ENCODE measurements around the gene LSR. TPM values are rescaled to one million over a fixed set of nuclear protein-coding genes. Genes with fewer than 3 reads are reported as not detected.
A peak's percentile ranks its signal among the peaks of the same experiment; 100 is the strongest.

The LSR gene
- total and polyA plus RNA-seq, 2 donors (not counting 1 experiment from before 2014, with no cell fraction given) = 37.2 to 45.3 TPM

DNA sequence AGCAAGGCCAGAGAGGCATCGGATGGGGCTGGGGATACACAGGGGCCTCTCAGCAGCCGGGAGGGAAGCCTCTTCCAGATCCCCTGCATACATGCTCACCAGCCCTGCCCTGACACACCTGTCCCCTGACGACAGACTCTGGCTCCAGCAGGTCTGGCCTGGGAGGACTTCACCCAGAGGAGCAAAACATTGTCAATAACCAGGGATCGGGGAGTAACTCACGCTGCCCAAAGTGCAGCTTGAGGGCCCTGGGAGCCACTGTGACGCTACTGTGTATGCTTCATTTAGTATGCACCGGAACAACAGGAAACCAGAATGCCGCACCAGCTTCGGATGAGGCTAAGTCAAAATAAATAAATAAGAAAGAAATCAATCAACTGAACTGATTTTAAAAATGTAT lies 67.8 kb downstream of the LSR start:
- no peaks in the 10 kb centered on the region for H3K9me3 Mint-ChIP-seq (ENCODE audit: insufficient read depth)
- WGBS (ENCODE audit: insufficient coverage) = 61% methylated on average over 6 of the region's 9 CpGs
- H3K4me1 ChIP-seq (ENCODE audit: control insufficient read depth in 2 of 2, insufficient read depth in 2 of 2, low read length in 2 of 2) = peaks cover 70 to 92% of the 10 kb centered on the region in 2 donors
- H3K36me3 ChIP-seq (replicated peaks in 1 of 2; ENCODE audit: control extremely low read depth in 1 of 2, control insufficient read depth in 1 of 2, extremely low read depth in 1 of 2, insufficient read depth in 2 of 2, low read length in 1 of 2) = no peaks in the 10 kb centered on the region
- H3K4me3 ChIP-seq (ENCODE audit: control extremely low read depth in 1 of 5, extremely low read depth in 1 of 5, insufficient read depth in 1 of 5, low read depth in 2 of 5, low read length in 4 of 5) = peak overlapping the region in 1 of 5 experiments; percentile 7
- intact Hi-C loops (cut with micrococcal nuclease) = loop anchor here (2.0 kb wide), 1 partner anchor 14 kb away; no protein-coding TSS in a partner anchor
- peaks cover 69% of the 10 kb centered on the region for H3K4me1 Mint-ChIP-seq
- peak overlapping the region; percentile 76 for H3K4me3 Mint-ChIP-seq
- peak overlapping the region; percentile 52 for H3K4me2 ChIP-seq (replicated peaks; ENCODE audit: low read depth, low read length, poor library complexity, severe bottlenecking)
- no peaks in the 10 kb centered on the region for H3K9me3 ChIP-seq (ENCODE audit: control extremely low read depth in 1 of 3, control insufficient read depth in 2 of 3, insufficient read depth in 1 of 3, low read length in 2 of 3)
- peaks cover 47% of the 10 kb centered on the region for H3K79me2 ChIP-seq (ENCODE audit: control insufficient read depth, insufficient read depth, low read length)
- H3K27me3 ChIP-seq (replicated peaks in 1 of 4; ENCODE audit: control extremely low read depth in 1 of 4, control insufficient read depth in 3 of 4, insufficient read depth in 4 of 4, low read length in 3 of 4) = no peaks in the 10 kb centered on the region
- peak; percentile 53 for DNase-seq
- ChIA-PET POLR2A (interaction anchor here (8.3 kb wide), 1 partner anchor 15 kb away, joined by 106 read pairs; the partner anchor contains the start of gene CD22), CTCF (interaction anchor here (0.5 to 2.5 kb wide), 12 partner anchors 9 to 377 kb away, joined by 3 to 13 read pairs (median 6); partner anchors contain the start of gene FFAR1)
- H3K27ac ChIP-seq (ENCODE audit: low read length in 2 of 2) = peak overlapping the region; percentile 75 to 81
- peak; percentile 29 for ATAC-seq (ENCODE audit: low read depth)
- H3K27me3 Mint-ChIP-seq = no peaks in the 10 kb centered on the region
- TF ChIP-seq EZH2 (IDR thresholded peaks at IDR 0.05; ENCODE audit: borderline replicate concordance, insufficient read depth, low read depth, low read length, poor library complexity, severe bottlenecking) = no peak
- TF ChIP-seq, protein P1, sequence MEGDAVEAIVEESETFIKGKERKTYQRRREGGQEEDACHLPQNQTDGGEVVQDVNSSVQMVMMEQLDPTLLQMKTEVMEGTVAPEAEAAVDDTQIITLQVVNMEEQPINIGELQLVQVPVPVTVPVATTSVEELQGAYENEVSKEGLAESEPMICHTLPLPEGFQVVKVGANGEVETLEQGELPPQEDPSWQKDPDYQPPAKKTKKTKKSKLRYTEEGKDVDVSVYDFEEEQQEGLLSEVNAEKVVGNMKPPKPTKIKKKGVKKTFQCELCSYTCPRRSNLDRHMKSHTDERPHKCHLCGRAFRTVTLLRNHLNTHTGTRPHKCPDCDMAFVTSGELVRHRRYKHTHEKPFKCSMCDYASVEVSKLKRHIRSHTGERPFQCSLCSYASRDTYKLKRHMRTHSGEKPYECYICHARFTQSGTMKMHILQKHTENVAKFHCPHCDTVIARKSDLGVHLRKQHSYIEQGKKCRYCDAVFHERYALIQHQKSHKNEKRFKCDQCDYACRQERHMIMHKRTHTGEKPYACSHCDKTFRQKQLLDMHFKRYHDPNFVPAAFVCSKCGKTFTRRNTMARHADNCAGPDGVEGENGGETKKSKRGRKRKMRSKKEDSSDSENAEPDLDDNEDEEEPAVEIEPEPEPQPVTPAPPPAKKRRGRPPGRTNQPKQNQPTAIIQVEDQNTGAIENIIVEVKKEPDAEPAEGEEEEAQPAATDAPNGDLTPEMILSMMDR (IDR thresholded peaks at IDR 0.05) = no peak
- H3K27ac Mint-ChIP-seq = peak overlapping the region; percentile 80
- no peaks in the 10 kb centered on the region for H4K20me1 ChIP-seq (ENCODE audit: control insufficient read depth, insufficient read depth, low read length, poor library complexity, severe bottlenecking)
- H3K9ac ChIP-seq (ENCODE audit: low read length) = peak overlapping the region; percentile 10
- no peak overlapping the region for H2AFZ ChIP-seq (ENCODE audit: insufficient read depth, low read depth, low read length, poor library complexity, severe bottlenecking)

Other genes with a start within 250 kb of the LSR start
- gene GRAMD1A, start 248.7 kb upstream of the LSR start, total RNA-seq = 102 TPM in 2 replicates
- gene GRAMD1A, start 248.7 kb upstream of the LSR start, polyA plus RNA-seq = 83.8 and 90.5 TPM in 2 replicates
- gene SCN1B, start 218.5 kb upstream of the LSR start, total RNA-seq = 0.49 and 0.52 TPM in 2 replicates
- gene SCN1B, start 218.5 kb upstream of the LSR start, polyA plus RNA-seq = 0.72 and 1.3 TPM in 2 replicates
- not detected in 2 replicates for gene HPN, start 207.3 kb upstream of the LSR start, total RNA-seq
- 0.30 TPM in 1 of 2 replicates, not detected in the other for gene HPN, start 207.3 kb upstream of the LSR start, polyA plus RNA-seq
- not detected in 2 replicates for gene FXYD3, start 133.2 kb upstream of the LSR start, total RNA-seq
- not detected in 2 replicates for gene FXYD3, start 133.2 kb upstream of the LSR start, polyA plus RNA-seq
- 0.59 and 0.70 TPM in 2 replicates for gene LGI4, start 113.9 kb upstream of the LSR start, total RNA-seq
- gene LGI4, start 113.9 kb upstream of the LSR start, polyA plus RNA-seq = 0.40 and 0.74 TPM in 2 replicates
- 3.8 and 4.7 TPM in 2 replicates for gene FXYD1, start 110.2 kb upstream of the LSR start, total RNA-seq
- gene FXYD1, start 110.2 kb upstream of the LSR start, polyA plus RNA-seq = 2.6 and 3.1 TPM in 2 replicates
- 27.4 and 32.1 TPM in 2 replicates for gene FXYD7, start 105.7 kb upstream of the LSR start, total RNA-seq
- gene FXYD7, start 105.7 kb upstream of the LSR start, polyA plus RNA-seq = 3.8 and 6.3 TPM in 2 replicates
- gene FXYD5, start 94.3 kb upstream of the LSR start, total RNA-seq = 293 and 310 TPM in 2 replicates
- 362 and 390 TPM in 2 replicates for gene FXYD5, start 94.3 kb upstream of the LSR start, polyA plus RNA-seq
- gene FAM187B, start 20.3 kb upstream of the LSR start, total RNA-seq = 0.25 TPM in 1 of 2 replicates, not detected in the other
- not detected in 2 replicates for gene FAM187B, start 20.3 kb upstream of the LSR start, polyA plus RNA-seq
- 314 and 318 TPM in 2 replicates for gene USF2, start 20.0 kb downstream of the LSR start, total RNA-seq
- gene USF2, start 20.0 kb downstream of the LSR start, polyA plus RNA-seq = 357 and 377 TPM in 2 replicates
- 2.5 and 3.0 TPM in 2 replicates for gene HAMP, start 33.5 kb downstream of the LSR start, total RNA-seq
- 0.70 and 1.4 TPM in 2 replicates for gene HAMP, start 33.5 kb downstream of the LSR start, polyA plus RNA-seq
- 0.12 TPM in 1 of 2 replicates, not detected in the other for gene MAG, start 43.2 kb downstream of the LSR start, total RNA-seq
- 0.30 and 0.58 TPM in 2 replicates for gene MAG, start 43.2 kb downstream of the LSR start, polyA plus RNA-seq
- 692 and 698 TPM in 2 replicates for gene CD22, start 80.2 kb downstream of the LSR start, total RNA-seq
- 1,437 and 1,715 TPM in 2 replicates for gene CD22, start 80.2 kb downstream of the LSR start, polyA plus RNA-seq
- 3.0 and 3.3 TPM in 2 replicates for gene FFAR1, start 98.9 kb downstream of the LSR start, total RNA-seq
- gene FFAR1, start 98.9 kb downstream of the LSR start, polyA plus RNA-seq = 17.9 and 118 TPM in 2 replicates
- not detected in 2 replicates for gene FFAR3, start 109.5 kb downstream of the LSR start, total RNA-seq
- 0.63 and 4.1 TPM in 2 replicates for gene FFAR3, start 109.5 kb downstream of the LSR start, polyA plus RNA-seq
- not detected in 2 replicates for gene GPR42, start 122.1 kb downstream of the LSR start, total RNA-seq
- 0.10 and 3.5 TPM in 2 replicates for gene GPR42, start 122.1 kb downstream of the LSR start, polyA plus RNA-seq
- gene FFAR2, start 199.3 kb downstream of the LSR start, total RNA-seq = 0.15 TPM in 1 of 2 replicates, not detected in the other
- gene FFAR2, start 199.3 kb downstream of the LSR start, polyA plus RNA-seq = 0.26 and 0.31 TPM in 2 replicates
- not detected in 2 replicates for gene KRTDAP, start 241.5 kb downstream of the LSR start, total RNA-seq
- gene KRTDAP, start 241.5 kb downstream of the LSR start, polyA plus RNA-seq = not detected in 2 replicates